Adipose tissue (tissue), 3 donors: Measurements from ENCODE around the gene GC. TPM values are rescaled to one million over a fixed set of nuclear protein-coding genes. Genes with fewer than 3 reads are reported as not detected.
"Not testable (repeated sequence)": the region's sequence is repeated elsewhere in the genome, so short reads cannot be mapped to it uniquely, and the experiment has no call there.

ENCODE experiments used
- H3K27ac ChIP-seq: one replicate; pipeline ENCODE4 v1.5.1; 2013; ENCODE audit warnings: low read depth, low read length
- WGBS, 3 donors: extraction: QIAGEN DNeasy Blood & Tissue Kit; methylation state at CpG; one replicate each; pipeline ENCODE4 v1.1.7; 2013; 5-methylcytosine and 5-hydroxymethylcytosine counted together
- polyA plus RNA-seq, 3 donors: library from polyadenylated mRNA; stranded (reverse); fragments of 200-250 nt; gene quantifications; one replicate each; pipeline ENCODE4 v1.2.3, GENCODE V29; 2013
- donor health status: healthy with polysubstance abuse.
- donor health status: Bipolar disorder and iron deficiency.
- donor health status: healthy.

The GC gene
- 10 to 100 TPM in 1 of 3 donors, under 1 TPM in 1, not detected in 1; 0.49 to 14.9 TPM for polyA plus RNA-seq

- H3K27ac ChIP-seq = no peak within 1 kb of the TSS
These were observed at the start of gene GC for GRCh38 chr4:71783972-71784371. Gene GC (minus strand): TSS chr4:71784079. CDS start chr4:71784018, 61 bp downstream.

GRCh38 chr4:71833232-71833900, 49.5 kb upstream of the GC start:
- WGBS, 3 donors = 51 to 60% (median 54%) methylated on average over 10 of the region's 10 CpGs
- no peak overlapping the region for H3K27ac ChIP-seq

GRCh38 chr4:71832049-71832448, 48.2 kb upstream of the GC start:
- WGBS, 3 donors = 30 to 41% (median 39%) methylated on average over 3 of the region's 3 CpGs
- H3K27ac ChIP-seq = no peak overlapping the region

- WGBS, 3 donors = 64 to 82% (median 67%) methylated on average over 4 of the region's 4 CpGs
- no peak overlapping the region for H3K27ac ChIP-seq
These were observed 46.8 kb upstream of the GC start for GRCh38 chr4:71830497-71831190.

GRCh38 chr4:71828470-71828869, 44.6 kb upstream of the GC start:
- no peak overlapping the region for H3K27ac ChIP-seq
- WGBS, 3 donors = 70 to 93% (median 82%) methylated on average over 1 of the region's 1 CpG

- H3K27ac ChIP-seq = no peak overlapping the region
- WGBS, 3 donors = 60 to 64% (median 60%) methylated on average over 4 of the region's 4 CpGs
These were observed 43.9 kb upstream of the GC start for GRCh38 chr4:71827826-71828225.

GRCh38 chr4:71816676-71817303, 32.9 kb upstream of the GC start:
- WGBS, 3 donors = 80 to 82% (median 82%) methylated on average over 4 of the region's 4 CpGs
- no peak overlapping the region for H3K27ac ChIP-seq

- no peak overlapping the region for H3K27ac ChIP-seq
- 74 to 85% (median 84%) methylated on average over 2 of the region's 2 CpGs for WGBS, 3 donors
These were observed 30.6 kb upstream of the GC start for GRCh38 chr4:71814433-71814832.

GRCh38 chr4:71809805-71810204, 25.9 kb upstream of the GC start:
- not testable (repeated sequence) for H3K27ac ChIP-seq
- 63 to 71% (median 63%) methylated on average over 1 of the region's 1 CpG for WGBS, 3 donors

GRCh38 chr4:71807469-71807868, 23.6 kb upstream of the GC start:
- WGBS, 3 donors = 46 to 60% (median 52%) methylated on average over 3 of the region's 3 CpGs
- no peak overlapping the region for H3K27ac ChIP-seq

- WGBS, 3 donors = 43 to 69% (median 68%) methylated on average over 2 of the region's 2 CpGs
- not testable (repeated sequence) for H3K27ac ChIP-seq
These were observed 21.4 kb upstream of the GC start for GRCh38 chr4:71805230-71805629.

- 22 to 61% (median 55%) methylated on average over 4 of the region's 4 CpGs for WGBS, 3 donors
- not testable (repeated sequence) for H3K27ac ChIP-seq
These were observed 20.3 kb upstream of the GC start for GRCh38 chr4:71804017-71804697.

GRCh38 chr4:71785959-71786358, 2.1 kb upstream of the GC start:
- WGBS, 3 donors = 21 to 28% (median 27%) methylated on average over 4 of the region's 4 CpGs
- no peak overlapping the region for H3K27ac ChIP-seq

GRCh38 chr4:71784569-71785197, 804 bp upstream of the GC start:
- no peak overlapping the region for H3K27ac ChIP-seq

GRCh38 chr4:71777891-71778290, 6.0 kb downstream of the GC start:
- no peak overlapping the region for H3K27ac ChIP-seq

GRCh38 chr4:71775449-71775848, 8.4 kb downstream of the GC start:
- 89 to 91% (median 91%) methylated on average over 2 of the region's 2 CpGs for WGBS, 3 donors

GRCh38 chr4:71774136-71774535, 9.7 kb downstream of the GC start:
- H3K27ac ChIP-seq = no peak overlapping the region
- WGBS, 3 donors = 59 to 74% (median 60%) methylated on average over 3 of the region's 3 CpGs

More at GRCh38 chr4:71775449-71775848, 8.4 kb downstream of the GC start:
- H3K27ac ChIP-seq = no peak overlapping the region

- no peak overlapping the region for H3K27ac ChIP-seq
- WGBS, 3 donors = 34 to 91% (median 87%) methylated on average over 2 of the region's 2 CpGs
These were observed 10.9 kb downstream of the GC start for GRCh38 chr4:71773004-71773403.

GRCh38 chr4:71772592-71772991, 11.3 kb downstream of the GC start:
- no peak overlapping the region for H3K27ac ChIP-seq
